ENCODE measurements around the gene KRTAP10-1.

GRCh38 chr21:44576025-44576420 is 36.0 kb upstream of the KRTAP10-1 start:
- TF ChIP-seq CTCF (IDR thresholded peaks at IDR 0.05) (no peak), POLR2A (IDR thresholded peaks at IDR 0.05; ENCODE audit: low read depth) (no peak), EP300 (IDR thresholded peaks at IDR 0.05) (no peak)
